Right forelimb (tissue), 1 donor: ENCODE data around the gene B3GALT5.

Source experiments
- DNase-seq: peaks from one replicate; pipeline ENCODE4 v3.0.0-alpha.2; 2018

The B3GALT5 gene

DNA sequence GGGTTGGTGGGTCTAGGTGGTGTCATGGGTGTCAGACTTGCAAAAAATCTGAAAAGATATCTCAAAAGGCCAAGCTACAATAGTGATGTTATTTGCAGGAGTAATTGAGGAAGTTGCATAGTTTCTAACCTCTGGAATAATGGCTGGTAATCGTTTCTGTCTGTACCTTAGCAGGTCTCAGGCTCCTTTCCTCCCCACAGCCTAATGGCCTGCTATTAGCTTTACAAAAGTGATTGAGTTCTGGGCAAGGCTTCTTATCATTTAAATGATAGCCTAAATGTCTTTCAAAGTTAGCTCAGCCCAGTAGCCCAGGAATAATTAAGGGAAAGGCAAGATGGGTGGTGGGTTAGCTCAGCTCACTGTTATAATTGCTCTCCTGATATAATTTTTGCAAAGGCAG is 94.6 kb downstream of the B3GALT5 start:
- no peak for DNase-seq

DNA sequence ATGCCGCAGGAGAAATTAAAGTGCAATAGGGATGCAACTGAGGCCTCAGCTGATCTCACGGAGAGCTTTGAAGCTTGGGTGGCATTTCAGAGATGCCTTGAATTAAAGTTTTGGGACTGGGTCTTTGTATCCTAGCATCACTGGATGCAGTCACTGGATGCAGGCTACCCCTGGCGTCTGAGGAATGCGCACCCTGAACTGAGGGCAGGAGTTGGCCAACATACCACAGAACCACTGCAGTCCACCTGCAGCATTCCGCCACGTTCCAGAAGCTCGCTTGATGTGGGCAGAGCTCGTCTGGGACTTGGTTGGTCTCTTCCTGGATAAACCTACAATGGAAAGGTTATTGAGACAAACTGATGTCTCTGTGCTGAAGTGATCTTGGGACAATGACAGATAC is 98.1 kb downstream of the B3GALT5 start:
- no peak for DNase-seq

DNA sequence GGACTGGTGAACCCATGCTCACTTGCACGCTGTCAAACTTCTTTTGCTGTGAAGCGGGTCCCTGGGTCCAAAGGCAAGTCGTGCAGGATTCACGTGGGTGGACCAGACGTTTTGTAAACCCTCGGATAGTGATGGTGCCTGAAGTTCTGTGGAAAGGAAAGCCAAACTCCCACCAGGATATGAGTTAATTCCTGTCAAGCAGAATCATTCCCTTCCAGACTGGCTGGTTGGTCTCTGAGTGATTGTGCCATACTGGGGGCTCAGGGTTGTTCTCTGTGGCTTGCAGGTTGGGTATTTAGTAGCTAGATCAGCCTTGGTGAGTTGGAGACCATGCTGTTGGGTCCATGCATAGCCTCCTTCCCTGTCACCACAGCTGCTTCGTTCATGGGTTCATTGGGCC is 99.5 kb downstream of the B3GALT5 start:
- DNase-seq = no peak

DNA sequence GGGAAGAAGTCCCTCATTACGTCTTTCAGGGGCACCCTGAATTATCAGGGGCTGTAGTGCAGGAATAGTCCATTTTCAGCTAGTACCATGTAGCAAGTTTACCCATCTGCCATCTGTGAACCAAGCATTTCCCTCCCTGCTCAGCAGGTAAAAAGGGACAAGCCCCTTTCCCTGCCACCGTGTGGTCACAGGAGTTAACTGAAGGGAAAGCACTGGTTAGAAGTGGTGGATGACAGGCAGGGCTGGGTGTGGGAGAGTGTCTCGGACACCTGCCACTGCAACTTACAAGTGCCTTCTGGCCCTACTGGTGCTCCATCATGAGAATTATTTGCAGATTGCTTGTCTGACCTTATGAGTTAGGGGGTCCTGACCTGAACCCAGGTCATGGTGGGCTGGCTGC is 100.2 kb downstream of the B3GALT5 start:
- DNase-seq = no peak

DNA sequence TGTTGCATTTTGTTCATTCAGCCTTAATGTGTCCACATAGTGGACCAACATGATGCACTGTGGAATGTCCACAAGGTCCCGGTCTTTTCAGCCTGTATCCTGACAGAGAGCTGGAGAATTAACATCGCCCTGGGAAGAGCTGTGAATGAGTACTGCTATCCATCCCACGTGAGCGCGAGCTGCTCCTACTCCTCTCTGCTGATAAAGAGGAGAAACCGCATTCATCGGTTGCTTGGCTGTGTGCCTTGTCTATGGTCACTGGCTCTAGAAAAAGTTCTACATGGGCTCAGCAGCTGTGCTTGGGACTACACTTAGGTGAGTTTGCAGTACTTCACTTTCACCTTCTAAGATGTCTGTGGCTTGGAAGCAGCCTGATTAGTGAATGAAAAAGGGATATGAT is 101.2 kb downstream of the B3GALT5 start:
- no peak for DNase-seq

DNA sequence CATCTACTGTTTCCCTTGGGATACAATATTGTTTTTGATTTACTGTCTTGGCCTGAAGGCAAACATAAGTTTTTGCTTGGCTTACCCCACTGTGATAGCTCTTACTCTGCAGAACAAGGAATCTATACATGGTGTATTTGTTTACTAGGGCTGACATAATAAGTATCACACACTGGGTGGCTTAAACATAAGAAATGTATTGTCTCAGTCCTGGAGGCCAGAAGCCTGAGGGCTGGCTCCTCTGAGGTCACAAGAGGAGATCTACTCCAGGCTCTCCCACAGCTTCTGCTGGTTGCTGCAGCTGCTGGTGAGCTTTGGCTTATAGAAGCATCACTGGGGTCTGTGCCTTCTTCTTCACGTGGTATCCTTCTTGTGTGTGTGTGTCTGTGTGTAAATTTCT is 101.6 kb downstream of the B3GALT5 start:
- no peak for DNase-seq

DNA sequence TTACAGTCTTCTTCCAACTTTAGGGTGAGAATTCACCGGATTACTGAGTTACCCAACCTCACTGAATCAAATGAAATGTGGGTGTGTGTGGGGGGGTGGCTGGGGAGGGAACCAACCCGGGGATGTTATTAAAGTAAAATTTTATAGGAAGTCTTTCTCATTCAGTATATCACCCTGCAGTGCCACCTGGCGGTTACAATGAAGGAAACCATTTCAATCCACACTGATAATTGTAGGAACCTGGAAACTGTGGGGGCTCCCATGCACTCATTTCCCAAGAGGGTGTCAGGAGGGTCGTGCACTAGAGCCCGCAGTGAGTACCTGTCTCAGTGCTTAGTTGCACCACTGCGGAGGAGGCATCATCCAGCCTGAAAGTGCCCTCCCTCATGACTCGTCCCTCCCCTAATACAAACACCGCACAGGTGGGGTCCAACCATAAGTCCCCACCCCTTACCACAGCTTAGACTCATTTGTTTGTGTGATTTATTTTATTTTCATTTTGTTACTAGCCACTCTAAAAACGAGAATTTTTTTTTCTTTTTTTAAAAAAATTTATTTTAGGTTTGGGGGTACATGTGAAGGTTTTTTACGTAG is 103.2 kb downstream of the B3GALT5 start:
- peak; percentile 60 for DNase-seq

DNA sequence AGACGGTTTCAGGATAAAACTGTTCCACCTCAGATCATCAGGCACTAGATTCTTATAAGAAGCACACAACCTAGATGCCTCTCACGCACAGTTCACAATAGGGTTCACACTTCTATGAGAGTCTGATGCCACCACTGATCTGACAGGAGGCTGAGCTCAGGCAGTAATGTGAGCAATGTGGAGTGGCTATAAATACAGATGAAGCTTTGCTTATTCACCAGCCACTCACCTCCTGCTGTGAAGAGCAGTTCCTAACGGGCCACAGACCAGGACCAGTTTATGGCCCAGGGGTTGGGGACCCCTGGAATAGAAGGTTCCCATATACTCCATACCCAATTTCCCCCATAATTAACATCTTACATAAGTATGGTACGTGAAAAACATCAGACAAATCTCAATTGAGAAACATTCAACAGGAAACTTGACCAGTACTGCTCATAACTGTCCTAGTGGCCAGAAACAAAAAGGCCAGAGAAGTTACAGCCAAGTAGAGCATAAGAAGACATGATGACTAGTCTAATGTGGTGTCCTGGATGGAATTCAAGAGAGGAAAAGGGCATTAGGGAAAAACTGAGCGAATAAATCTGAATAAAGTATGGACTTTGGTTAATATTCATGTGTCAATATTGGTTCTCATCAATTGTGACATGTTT is 107.5 kb downstream of the B3GALT5 start:
- no peak for DNase-seq

DNA sequence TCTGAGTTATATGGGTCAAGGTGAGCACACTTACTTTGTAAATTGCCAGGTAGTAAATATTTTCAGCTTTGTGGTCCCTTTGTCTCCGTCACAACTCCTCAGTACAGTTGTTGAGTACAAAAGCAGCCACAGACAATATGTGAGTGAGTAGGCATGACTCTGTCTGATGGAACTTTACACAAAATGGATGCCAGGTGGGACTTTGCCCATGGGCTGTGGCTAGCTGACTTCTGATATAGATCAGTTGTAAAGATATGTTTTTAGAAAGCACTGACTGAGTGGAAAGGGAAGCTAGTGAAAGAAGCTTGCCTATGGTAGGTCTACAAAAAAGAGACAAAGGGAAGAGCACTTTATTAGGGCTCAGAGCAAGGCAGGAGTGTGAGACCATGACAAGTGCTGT is 109.1 kb downstream of the B3GALT5 start:
- DNase-seq = no peak
